GM12878 (cell line): ENCODE measurements around the gene SLC38A3. TPM values are rescaled to one million over a fixed set of nuclear protein-coding genes. Genes with fewer than 3 reads are reported as not detected.

ENCODE experiments used
- ATAC-seq: fragments of 200-7000 bp; cut with Tn5 transposase; 3 replicates; pipeline ENCODE4 v1.9.1; 2020; ENCODE audit warnings: mild to moderate bottlenecking, moderate library complexity
- BruUV-seq: library from RNA; stranded (reverse); fragments of 400-500 nt; replicated peaks from 2 replicates; lab custom pipeline; 2021; lab: Mats Ljungman, UMichigan
- CTCF ChIA-PET: fragments of 300-600 bp; sonication (Branson Sonifier 250); formaldehyde crosslinking; extraction: SDS; loops from one replicate; lab custom pipeline; 2021; ENCODE audit warnings: inconsistent platforms; lab: Yijun Ruan, JAX
- POLR2A ChIA-PET: fragments of 350-600 bp; formaldehyde crosslinking; extraction: SDS; loops from one replicate; lab custom pipeline; 2021; ENCODE audit warnings: inconsistent platforms; lab: Charles Lee
- RAD21 ChIA-PET: fragments of 300-600 bp; sonication (Branson Sonifier 250); formaldehyde crosslinking; loops from one replicate; lab custom pipeline; 2023; ENCODE audit warnings: antibody characterized with exemption; ENCODE audit not compliant: unreplicated experiment; lab: Charles Lee
- SMC1A ChIA-PET: fragments of 300-600 bp; sonication (Branson Sonifier 250); formaldehyde crosslinking; loops from one replicate; lab custom pipeline; 2023; ENCODE audit not compliant: unreplicated experiment, uncharacterized antibody; lab: Charles Lee
- DNase-seq: peaks from one replicate; pipeline ENCODE4 v3.0.0-alpha.2; 2011; ENCODE audit warnings: low read depth, low spot score
- FAIRE-seq: peaks from 3 replicates; lab custom pipeline; 2011; peaks lifted over from hg19 to GRCh38; lab: Jason Lieb, UNC
- H2AFZ ChIP-seq: 2 replicates; pipeline ENCODE4 v1.6.0; 2011; ENCODE audit warnings: low read depth, low read length, control low read depth; ENCODE audit not compliant: control insufficient read depth
- H3K27ac ChIP-seq: 2 replicates; pipeline ENCODE4 v1.5.1; 2011; ENCODE audit warnings: control low read depth; ENCODE audit not compliant: control insufficient read depth, insufficient read depth
- H3K27me3 ChIP-seq, 2 experiments: replicated peaks in 1 of 2; 2 replicates each; pipeline versions ENCODE4 v1.6.0 to v1.6.1; 2011; ENCODE audit warnings: low read length in 1 of 2; ENCODE audit not compliant: control insufficient read depth in 2 of 2, insufficient read depth in 2 of 2
- H3K36me3 ChIP-seq, 2 experiments: 2 replicates each; pipeline ENCODE4 v1.5.1; 2011; ENCODE audit warnings: low read length in 1 of 2; ENCODE audit not compliant: control insufficient read depth in 2 of 2, insufficient read depth in 2 of 2
- H3K4me1 ChIP-seq: 2 replicates; pipeline ENCODE4 v1.6.1; 2011; ENCODE audit warnings: mild to moderate bottlenecking, low read length, moderate library complexity, mixed read lengths; ENCODE audit not compliant: control insufficient read depth, insufficient read depth
- H3K4me2 ChIP-seq: 2 replicates; pipeline ENCODE4 v1.6.0; 2011; ENCODE audit warnings: control low read depth; ENCODE audit not compliant: control insufficient read depth, insufficient read depth
- H3K4me3 ChIP-seq: fragments of 200-600 bp; sonication (generic); 2 replicates; pipeline ENCODE4 v1.5.1; 2016
- H3K79me2 ChIP-seq: 2 replicates; pipeline ENCODE4 v1.6.0; 2011; ENCODE audit warnings: low read length; ENCODE audit not compliant: control insufficient read depth, insufficient read depth
- H3K9ac ChIP-seq: 2 replicates; pipeline ENCODE4 v1.8.0; 2011; ENCODE audit warnings: low read length, control low read depth, mixed read lengths; ENCODE audit not compliant: control insufficient read depth, insufficient read depth
- H3K9me3 ChIP-seq: replicated peaks from 3 replicates; pipeline ENCODE4 v1.5.1; 2011; ENCODE audit warnings: mild to moderate bottlenecking, low read length; ENCODE audit not compliant: control insufficient read depth, insufficient read depth
- H4K20me1 ChIP-seq: 2 replicates; pipeline ENCODE4 v1.6.0; 2011; ENCODE audit not compliant: control insufficient read depth, insufficient read depth
- BRCA1 ChIP-seq: IDR thresholded peaks from 2 replicates; pipeline ENCODE4 v1.6.1; 2011; ENCODE audit warnings: low read depth, low read length, improper control_type of control experiment
- IKZF2 ChIP-seq, 2 experiments: fragments of 450-650 bp; IDR thresholded peaks; 2 replicates each; pipeline ENCODE4 v1.6.1; 2017; ENCODE audit warnings: mild to moderate bottlenecking in 2 of 2, moderate library complexity in 2 of 2
- JUND ChIP-seq: IDR thresholded peaks from 2 replicates; pipeline ENCODE4 v1.6.1; 2012; ENCODE audit warnings: low read depth, mild to moderate bottlenecking, low read length, improper control_type of control experiment, moderate library complexity
- MEF2B ChIP-seq: fragments of 450-650 bp; IDR thresholded peaks from 2 replicates; pipeline ENCODE4 v1.6.1; 2018; ENCODE audit warnings: mild to moderate bottlenecking, moderate library complexity; ENCODE audit not compliant: partially characterized antibody, poor library complexity, severe bottlenecking
- NR2C1 ChIP-seq: fragments of 450-650 bp; IDR thresholded peaks from 2 replicates; pipeline ENCODE4 v1.6.1; 2017; ENCODE audit warnings: antibody characterized with exemption, mild to moderate bottlenecking, moderate library complexity
- WGBS: methylation state at CpG from one replicate; pipeline ENCODE4 v1.1.6; 2016; ENCODE audit warnings: low lambda C conversion rate; ENCODE audit not compliant: insufficient replicate concordance, insufficient coverage; ENCODE audit errors: missing lambda C conversion rate; 5-methylcytosine and 5-hydroxymethylcytosine counted together
- in situ Hi-C: fragments of 300-500 bp; cut with MboI; formaldehyde crosslinking; loops from 9 replicates; pipeline ENCODE4 v1.14.3; 2018; ENCODE audit warnings: mixed read lengths
- intact Hi-C: fragments of 100-400 bp; cut with micrococcal nuclease; formaldehyde crosslinking; loops from one replicate; pipeline ENCODE4 v1.14.2; 2022; ENCODE audit not compliant: unreplicated experiment
- polyA plus RNA-seq, 11 experiments: library from polyadenylated mRNA; depleted of rRNA in 4 of 11; unstranded in 6 of 11; stranded (reverse) in 5 of 11; fragments of >200 nt; fragmentation: Nextera tagmentation in 4 of 11; fragmentation: Illumina TruSeq in 1 of 11; extraction: Ambion mirVana in 4 of 11; extraction: Trizol in 1 of 11; gene quantifications; 1 replicate in 1 of 11; 2 replicates in 10 of 11; pipeline versions ENCODE4 v1.2.1 to v1.2.3, GENCODE V29; 2011 to 2016; ENCODE audit warnings: inconsistent platforms in 2 of 11, missing spikeins in 2 of 11, low read depth in 1 of 11
- total RNA-seq, 4 experiments: library from RNA; depleted of rRNA in 3 of 4; stranded (reverse); fragments of >200 nt in 3 of 4; fragmentation: Illumina TruSeq in 1 of 4; extraction: Trizol in 1 of 4; gene quantifications; 2 replicates each; pipeline versions ENCODE4 v1.2.1 to v1.2.3, GENCODE V29; 2013 to 2021

The SLC38A3 gene
- total and polyA plus RNA-seq, 10 of the 15 experiments (the other 5 are each of a cell fraction or from before 2014, with no cell fraction given) = 0.14 TPM; not detected in 9

- TF ChIP-seq MEF2B (no peak), BRCA1 (no peak)
These were observed 49.2 kb upstream of the SLC38A3 start (continued) for GRCh38 chr3:50155891-50156290.

GRCh38 chr3:50156549-50157493 lies 48.2 kb upstream of the SLC38A3 start:
- Histone ChIP-seq H2AFZ (no peak overlapping the region), H3K4me2 (no peak overlapping the region), H3K9me3 (no peaks in the 10 kb centered on the region), H3K79me2 (no peaks in the 10 kb centered on the region), H3K4me3 (no peak overlapping the region), H3K27me3 (peaks cover 8 to 14% of the 10 kb centered on the region in 2 experiments), H3K4me1 (no peaks in the 10 kb centered on the region; the same call in 1 of the 2 replicates), H3K27ac (no peak overlapping the region), H3K9ac (no peak overlapping the region), H4K20me1 (no peaks in the 10 kb centered on the region), H3K36me3 (no peaks in the 10 kb centered on the region)
- ATAC-seq (no peak), DNase-seq (no peak), FAIRE-seq (no peak)
- intact Hi-C loops = no loop called here
- 50% methylated on average over 18 of the region's 20 CpGs for WGBS
- CTCF ChIA-PET = no interaction called here
- RAD21 ChIA-PET = no interaction called here
- SMC1A ChIA-PET = no interaction called here
- POLR2A ChIA-PET = no interaction called here
- TF ChIP-seq IKZF2 (IDR thresholded peaks at IDR 0.05) (no peak), JUND (no peak), NR2C1 (no peak)
- in situ Hi-C loops = no loop called here
- no TSS peak for BruUV-seq
